HG03097 (cell line): ENCODE data around the gene VPS35.
"Not testable (repeated sequence)": the region's sequence is repeated elsewhere in the genome, so short reads cannot be mapped to it uniquely, and the experiment has no call there.

Experiments used
- ATAC-seq: cut with Tn5 transposase; IDR thresholded peaks from one replicate; pipeline ENCODE4 v1.9.1; 2021; ENCODE audit not compliant: unreplicated experiment, low FRiP score

The VPS35 gene

GRCh38 chr16:46673320-46674013 lies 15.5 kb downstream of the VPS35 start:
- no peak for ATAC-seq

DNA sequence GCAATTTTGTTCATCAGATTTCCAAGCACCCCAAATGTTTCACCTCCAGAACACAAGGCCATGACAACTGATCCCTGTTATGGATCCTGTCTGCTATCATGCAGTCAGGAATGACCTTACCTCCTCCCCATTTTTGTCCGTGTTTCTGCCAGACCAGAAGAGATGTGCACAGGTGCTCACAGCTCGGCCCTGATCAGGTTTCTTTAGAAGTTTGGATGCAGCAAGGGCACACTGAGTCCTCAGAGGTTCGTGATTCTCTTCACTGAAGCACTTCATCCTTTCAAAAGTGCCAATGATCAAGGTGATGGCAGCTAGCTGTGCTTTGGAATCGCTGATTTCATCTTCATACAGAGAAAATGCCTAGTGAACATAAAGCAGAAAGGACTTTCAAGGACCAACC lies 26.9 kb downstream of the VPS35 start:
- ATAC-seq = no peak

DNA sequence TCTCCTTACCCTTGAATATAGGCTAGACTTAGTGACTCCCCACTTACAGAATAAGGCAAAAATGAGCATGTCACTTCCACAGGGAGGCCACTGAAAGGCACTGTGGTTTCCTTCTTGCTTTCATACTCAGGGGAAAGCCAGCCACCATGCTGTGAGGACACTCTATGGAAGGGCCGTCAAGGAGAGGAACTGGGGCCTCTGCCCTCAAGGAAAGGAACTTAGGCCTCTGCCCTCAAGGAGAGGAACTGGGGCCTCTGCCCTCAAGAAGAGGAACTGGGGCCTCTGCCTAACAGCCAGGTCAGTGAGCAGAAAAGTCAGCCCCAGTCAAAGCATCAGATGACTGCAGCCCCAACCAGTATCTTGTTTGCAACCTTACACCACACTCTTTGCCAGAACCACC lies 30.1 kb downstream of the VPS35 start:
- peak; percentile 96 for ATAC-seq

- no peak for ATAC-seq
Measured at GRCh38 chr16:46651305-46651704, 37.7 kb downstream of the VPS35 start.

GRCh38 chr16:46650254-46650623 lies 38.7 kb downstream of the VPS35 start:
- ATAC-seq = no peak

DNA sequence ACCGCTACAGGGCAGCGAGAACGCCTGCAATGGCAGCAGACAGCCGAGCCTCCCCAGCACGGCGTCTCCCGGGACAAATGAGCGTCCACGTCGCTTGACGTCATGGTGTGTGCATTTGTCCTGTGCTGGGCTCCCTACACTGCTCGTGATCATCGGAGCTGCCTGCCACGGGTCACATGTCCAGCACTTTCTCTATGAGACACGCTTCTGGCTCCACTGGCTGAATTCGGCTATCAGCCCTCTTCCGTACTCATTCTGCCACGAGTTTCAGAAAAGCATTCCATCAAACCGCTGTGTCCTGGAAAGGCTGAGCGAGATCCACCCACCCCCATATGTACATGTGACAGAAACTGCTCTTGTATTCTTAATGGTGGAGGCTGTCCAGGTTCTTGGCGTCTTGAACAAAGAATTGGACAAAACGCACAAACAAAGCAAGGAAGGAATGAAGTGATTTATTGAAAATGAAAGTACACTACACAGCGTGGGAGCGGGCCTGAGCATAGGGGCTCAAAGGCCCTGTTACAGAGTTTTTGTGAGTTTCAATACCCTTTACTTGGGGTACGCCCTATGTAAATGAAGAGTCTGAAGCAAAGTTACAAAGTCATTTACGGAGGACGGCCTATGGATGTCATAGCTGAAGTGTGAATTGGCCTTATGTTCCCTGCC lies 39.3 kb downstream of the VPS35 start:
- no peak for ATAC-seq

GRCh38 chr16:46648656-46649055 lies 40.3 kb downstream of the VPS35 start:
- no peak for ATAC-seq

DNA sequence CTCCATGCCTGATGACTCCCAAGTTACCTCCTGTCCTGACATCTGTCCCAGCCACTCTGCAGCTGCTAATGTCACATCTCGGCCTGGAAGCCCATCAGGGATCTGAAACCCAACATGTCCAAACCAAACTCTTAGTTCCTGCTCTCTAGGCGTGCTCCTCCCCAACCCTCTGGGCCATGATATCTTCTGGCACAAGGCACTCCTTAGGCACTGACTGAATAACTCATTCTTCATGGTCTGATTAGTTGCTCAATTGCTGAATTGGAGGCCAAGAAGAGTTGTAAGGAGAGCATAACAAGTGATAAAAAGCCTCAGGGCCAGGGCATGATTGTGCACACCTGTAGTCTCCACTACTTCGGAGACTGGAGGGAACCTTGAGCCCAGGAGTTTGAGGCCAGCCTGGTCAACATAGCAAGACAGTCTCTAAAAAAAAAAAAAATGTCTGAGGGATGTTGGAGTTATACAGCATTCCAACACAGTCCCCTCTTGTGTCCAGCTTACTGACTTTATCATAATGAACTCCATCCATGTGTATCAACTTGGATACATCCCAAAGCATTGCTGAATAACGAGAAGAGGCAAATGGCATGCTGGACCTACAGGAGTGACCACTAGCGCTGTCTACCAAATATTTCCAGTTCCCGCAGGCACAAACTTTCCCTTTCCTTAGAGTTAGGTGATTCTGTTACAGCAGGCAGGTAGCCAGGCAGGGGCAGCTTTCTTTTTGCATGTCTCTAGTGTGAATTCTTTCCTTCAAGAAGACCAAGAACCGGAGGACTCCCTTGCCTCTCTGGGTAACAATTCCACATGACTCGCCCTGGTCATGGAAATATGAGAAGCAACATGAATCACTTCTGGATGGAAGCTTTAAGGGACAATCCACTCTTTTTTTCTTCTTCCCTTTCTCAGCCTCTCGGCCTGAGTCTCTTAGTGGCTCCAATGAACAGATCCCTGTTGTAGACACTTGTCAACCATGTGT lies 49.7 kb downstream of the VPS35 start:
- no peak for ATAC-seq

DNA sequence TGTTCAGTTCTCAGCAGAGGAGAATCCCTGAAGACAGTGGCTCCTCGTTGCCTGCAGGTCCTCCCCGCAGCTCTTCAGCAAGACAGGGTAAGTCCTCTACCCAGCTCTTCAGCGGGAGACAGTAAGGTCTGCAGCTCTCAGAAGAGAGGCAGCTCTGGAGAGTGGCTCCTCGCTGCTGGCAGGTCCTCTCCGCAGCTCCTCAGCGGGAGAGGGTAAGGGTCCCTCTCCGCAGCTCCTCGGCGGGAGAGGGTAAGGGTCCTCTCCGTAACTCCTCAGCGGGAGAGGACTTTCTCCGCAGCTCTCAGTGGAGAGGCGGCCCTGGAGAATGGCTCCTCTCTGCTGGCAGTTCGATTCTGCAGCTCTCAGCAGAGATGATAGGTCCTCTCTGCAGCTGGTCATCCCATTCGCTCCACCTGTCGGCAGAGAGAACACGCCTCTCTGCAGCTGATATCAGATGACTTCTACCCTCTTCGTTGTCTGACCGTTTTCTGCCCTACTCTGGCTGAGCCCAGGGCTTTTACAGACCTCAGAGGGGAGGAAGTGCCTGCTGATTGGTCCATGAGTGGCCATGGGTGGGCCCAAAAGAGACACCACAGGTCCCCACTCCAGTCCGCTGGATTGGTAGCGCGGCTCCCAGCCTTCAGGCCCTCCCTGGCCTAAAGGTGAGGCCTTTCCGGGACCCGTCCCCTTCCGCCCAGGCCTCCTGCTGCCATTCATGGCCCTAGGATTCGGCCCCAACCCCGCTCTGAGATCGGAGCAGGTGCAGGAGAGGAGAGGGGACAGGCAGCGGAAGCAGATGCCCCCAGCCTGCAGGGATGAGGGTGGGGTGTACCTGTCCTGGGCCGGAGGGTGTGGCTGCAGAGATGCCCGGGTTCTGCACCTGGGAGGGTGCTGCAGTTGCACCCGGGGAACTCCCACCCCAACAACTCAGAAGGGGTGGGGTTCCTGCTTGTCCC lies 55.9 kb downstream of the VPS35 start:
- no peak for ATAC-seq

DNA sequence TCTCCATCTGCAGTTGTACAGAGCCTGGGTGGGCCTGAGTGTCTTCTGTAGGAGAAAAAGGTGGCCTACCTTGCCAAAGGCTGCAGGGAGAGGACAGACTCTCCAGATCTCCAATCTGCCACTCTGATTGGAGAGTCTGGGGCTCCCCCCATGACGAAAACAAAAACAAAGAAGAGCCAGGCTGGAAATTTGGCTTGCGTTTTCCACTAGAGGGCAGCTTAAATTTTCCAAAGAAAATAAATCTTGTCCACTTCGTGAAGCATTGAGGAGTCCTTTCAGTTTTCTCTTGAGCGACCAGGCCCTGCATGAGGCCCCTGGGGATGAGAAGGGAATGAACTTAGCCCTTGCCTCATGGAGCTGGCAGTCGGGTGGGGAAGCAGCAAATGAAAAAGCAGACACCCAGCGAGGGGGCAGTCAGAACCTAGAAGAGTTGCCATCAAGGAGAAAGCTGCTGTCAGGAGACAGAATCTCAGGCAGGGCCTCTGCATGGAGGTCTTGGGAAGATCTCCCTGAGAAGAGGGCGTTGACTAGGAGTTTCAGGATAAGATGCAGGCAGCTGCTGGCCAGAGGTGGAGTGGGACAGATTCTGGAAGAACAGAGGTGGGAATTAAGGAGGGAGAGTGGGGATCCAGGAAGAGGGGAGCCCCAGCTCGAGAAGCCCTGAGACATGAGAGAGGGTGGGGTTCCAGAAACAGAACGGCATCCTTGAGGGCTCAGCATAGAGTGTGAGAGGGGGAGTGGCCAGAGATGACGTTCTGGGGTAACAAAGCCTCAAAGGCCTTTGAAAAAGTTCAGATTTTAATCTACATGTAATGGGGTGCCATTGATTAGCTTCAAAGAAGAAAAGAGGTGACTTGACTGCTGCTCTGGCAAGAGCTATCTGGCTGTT lies 59.4 kb downstream of the VPS35 start:
- ATAC-seq = no peak

DNA sequence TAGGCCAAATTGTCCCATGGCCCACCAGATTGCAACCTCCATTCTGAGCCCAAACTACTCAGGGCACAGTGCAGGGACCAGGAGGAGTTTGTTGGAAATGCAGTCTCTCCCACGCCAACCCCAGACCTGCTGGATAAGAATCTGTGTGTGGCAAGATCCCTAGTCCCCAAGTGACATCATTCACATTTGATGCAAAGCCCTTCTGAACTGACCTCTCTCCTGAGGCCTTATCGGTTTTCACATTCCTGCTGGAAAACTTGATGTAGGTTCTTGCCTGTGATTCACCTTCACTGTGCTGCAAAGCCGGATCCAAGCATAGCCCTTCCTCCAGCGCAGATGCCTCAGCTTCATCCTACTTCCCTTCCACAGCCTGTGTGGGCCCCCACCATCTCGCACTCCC lies 61.2 kb downstream of the VPS35 start:
- no peak for ATAC-seq

- not testable (repeated sequence) for ATAC-seq
Measured at GRCh38 chr16:46626681-46627080, 62.3 kb downstream of the VPS35 start.

GRCh38 chr16:46624862-46625261 lies 64.1 kb downstream of the VPS35 start:
- ATAC-seq = not testable (repeated sequence)

- not testable (repeated sequence) for ATAC-seq
Measured at GRCh38 chr16:46623707-46624106, 65.3 kb downstream of the VPS35 start.

GRCh38 chr16:46623246-46623645 lies 65.7 kb downstream of the VPS35 start:
- ATAC-seq = not testable (repeated sequence)

GRCh38 chr16:46621934-46622676 lies 66.9 kb downstream of the VPS35 start:
- no peak for ATAC-seq

DNA sequence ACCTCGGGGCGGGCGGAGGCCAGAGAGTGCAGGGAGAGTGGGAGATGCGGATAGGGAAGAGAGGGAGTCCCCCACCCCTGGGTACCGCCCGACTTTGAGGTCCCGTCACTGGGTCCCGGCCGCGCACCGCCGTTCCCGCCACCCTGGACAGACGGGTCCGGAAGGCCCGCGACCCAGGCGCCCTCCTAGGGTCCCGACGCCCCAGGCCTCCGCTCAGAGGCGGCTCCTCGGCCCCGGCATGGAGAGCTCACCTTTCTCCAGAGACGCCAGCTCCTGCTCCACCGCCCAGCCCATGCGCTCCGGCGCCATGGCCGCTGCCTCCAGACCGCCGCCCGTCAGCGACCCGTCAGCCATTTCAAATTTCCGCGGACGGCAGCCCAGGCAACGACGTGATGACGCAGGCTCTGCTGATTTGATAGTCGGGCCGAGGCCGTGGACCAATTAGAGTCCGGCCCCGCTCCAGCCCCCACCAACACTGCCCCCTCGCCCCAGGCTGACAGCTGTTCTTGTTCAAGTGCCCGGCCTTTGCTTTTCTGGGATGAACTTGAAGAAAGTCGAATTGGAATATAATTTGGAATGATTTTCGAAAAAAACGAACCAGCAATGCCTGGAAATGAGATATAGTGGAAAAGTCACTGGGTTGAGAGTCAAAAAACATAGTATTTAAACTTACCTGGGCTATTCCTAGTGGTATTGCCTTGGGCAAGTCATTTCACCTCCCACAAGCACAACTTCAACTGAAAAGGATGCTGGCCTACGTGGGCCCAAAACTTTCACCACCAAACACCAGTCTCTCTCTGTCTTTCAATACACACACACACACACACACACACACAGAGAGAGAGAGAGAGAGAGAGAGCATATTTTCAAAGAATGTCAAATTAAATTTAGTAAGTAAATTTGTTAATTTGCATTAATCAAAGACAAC lies 67.7 kb downstream of the VPS35 start, which contains the start of gene SHCBP1:
TSS of gene SHCBP1 (minus strand) at position 374 of the 928 bp plus-strand sequence. CDS start at position 354, 20 bp downstream.
- peak; percentile 86 for ATAC-seq
